ENCODE data around the gene SLC16A10.
"Not testable (repeated sequence)": the region's sequence is repeated elsewhere in the genome, so short reads cannot be mapped to it uniquely, and the experiment has no call there.

Gene SLC16A10

GRCh38 chr6:111183702-111184517 lies 96.6 kb downstream of the SLC16A10 start:
- no peak for DNase-seq (ENCODE audit: extremely low read depth in 1 of 2, low read depth in 1 of 2)

- no peak for DNase-seq (ENCODE audit: extremely low read depth in 1 of 2, low read depth in 1 of 2)
Measured at GRCh38 chr6:111184827-111185532, 97.7 kb downstream of the SLC16A10 start.

- no peak for DNase-seq (ENCODE audit: extremely low read depth in 1 of 2, low read depth in 1 of 2)
Measured at GRCh38 chr6:111185954-111186353, 98.7 kb downstream of the SLC16A10 start.

- no peak for DNase-seq (ENCODE audit: extremely low read depth in 1 of 2, low read depth in 1 of 2)
Measured at GRCh38 chr6:111187874-111188273, 100.6 kb downstream of the SLC16A10 start.

GRCh38 chr6:111189666-111190210 lies 102.4 kb downstream of the SLC16A10 start:
- not testable (repeated sequence) for DNase-seq (ENCODE audit: extremely low read depth in 1 of 2, low read depth in 1 of 2)

GRCh38 chr6:111190637-111191036 lies 103.3 kb downstream of the SLC16A10 start:
- DNase-seq (ENCODE audit: extremely low read depth in 1 of 2, low read depth in 1 of 2), result no peak

- DNase-seq (ENCODE audit: extremely low read depth in 1 of 2, low read depth in 1 of 2), result not testable (repeated sequence)
Measured at GRCh38 chr6:111191136-111191535, 103.8 kb downstream of the SLC16A10 start.

GRCh38 chr6:111192911-111193555 lies 105.7 kb downstream of the SLC16A10 start:
- DNase-seq (ENCODE audit: extremely low read depth in 1 of 2, low read depth in 1 of 2), result no peak

GRCh38 chr6:111195656-111196055 lies 108.4 kb downstream of the SLC16A10 start:
- DNase-seq (ENCODE audit: extremely low read depth in 1 of 2, low read depth in 1 of 2), result no peak

- no peak for DNase-seq (ENCODE audit: extremely low read depth in 1 of 2, low read depth in 1 of 2)
Measured at GRCh38 chr6:111198841-111199240, 111.5 kb downstream of the SLC16A10 start.

- no peak for DNase-seq (ENCODE audit: extremely low read depth in 1 of 2, low read depth in 1 of 2)
Measured at GRCh38 chr6:111199935-111200334, 112.6 kb downstream of the SLC16A10 start.

GRCh38 chr6:111200350-111201243 lies 113.3 kb downstream of the SLC16A10 start:
- no peak for DNase-seq (ENCODE audit: extremely low read depth in 1 of 2, low read depth in 1 of 2)

- DNase-seq (ENCODE audit: extremely low read depth in 1 of 2, low read depth in 1 of 2), result no peak
Measured at GRCh38 chr6:111201244-111201554, 113.9 kb downstream of the SLC16A10 start.

- DNase-seq (ENCODE audit: extremely low read depth in 1 of 2, low read depth in 1 of 2), result no peak
Measured at GRCh38 chr6:111201764-111202163, 114.5 kb downstream of the SLC16A10 start.

GRCh38 chr6:111203539-111203938 lies 116.2 kb downstream of the SLC16A10 start:
- not testable (repeated sequence) for DNase-seq (ENCODE audit: extremely low read depth in 1 of 2, low read depth in 1 of 2)

GRCh38 chr6:111204305-111204704 lies 117.0 kb downstream of the SLC16A10 start:
- no peak for DNase-seq (ENCODE audit: extremely low read depth in 1 of 2, low read depth in 1 of 2)

- DNase-seq (ENCODE audit: extremely low read depth in 1 of 2, low read depth in 1 of 2), result no peak
Measured at GRCh38 chr6:111204881-111205280, 117.6 kb downstream of the SLC16A10 start.

GRCh38 chr6:111205502-111205901 lies 118.2 kb downstream of the SLC16A10 start:
- no peak for DNase-seq (ENCODE audit: extremely low read depth in 1 of 2, low read depth in 1 of 2)

- DNase-seq (ENCODE audit: extremely low read depth in 1 of 2, low read depth in 1 of 2), result no peak
Measured at GRCh38 chr6:111207141-111207858, 120.0 kb downstream of the SLC16A10 start.

GRCh38 chr6:111208933-111209332 lies 121.6 kb downstream of the SLC16A10 start:
- no peak for DNase-seq (ENCODE audit: extremely low read depth in 1 of 2, low read depth in 1 of 2)

All from activated CD8-positive, alpha-beta memory T cell treated with anti-CD3 and anti-CD28 coated beads for 1 hour (primary cell).